Natural killer cell (primary cell): ENCODE measurements around the gene GAS6. TPM values are rescaled to one million over a fixed set of nuclear protein-coding genes. Genes with fewer than 3 reads are reported as not detected.

ENCODE experiments used
- ATAC-seq, 3 donors: fragments of 150-1000 bp in 2 of 3; fragments of 200-7000 bp in 1 of 3; cut with Tn5 transposase; 1 replicate in 1 of 3; 2 replicates in 2 of 3; pipeline ENCODE4 v1.10.0; 2021; ENCODE audit warnings: mild to moderate bottlenecking in 2 of 3, moderate library complexity in 2 of 3
- DNase-seq, 2 donors: peaks; one replicate each; pipeline versions ENCODE4 v3.0.0 to v3.0.0-alpha.2; 2013 to 2021; ENCODE audit warnings: mixed read lengths in 1 of 2
- H3K27ac ChIP-seq: one replicate; pipeline ENCODE4 v1.5.1; 2013; ENCODE audit warnings: mild to moderate bottlenecking, low read length
- H3K27me3 ChIP-seq: one replicate; pipeline ENCODE4 v1.6.1; 2013; ENCODE audit warnings: low read length; ENCODE audit not compliant: control insufficient read depth, insufficient read depth
- H3K36me3 ChIP-seq: one replicate; pipeline ENCODE4 v1.6.1; 2013; ENCODE audit warnings: low read length; ENCODE audit not compliant: control insufficient read depth, insufficient read depth
- H3K4me1 ChIP-seq: one replicate; pipeline ENCODE4 v1.6.1; 2013; ENCODE audit warnings: low read length; ENCODE audit not compliant: control insufficient read depth, insufficient read depth
- H3K4me3 ChIP-seq: one replicate; pipeline ENCODE4 v1.5.1; 2013; ENCODE audit warnings: low read length
- H3K9me3 ChIP-seq: one replicate; pipeline ENCODE4 v1.6.1; 2013; ENCODE audit warnings: low read length; ENCODE audit not compliant: control insufficient read depth, insufficient read depth
- H3K27ac Mint-ChIP-seq, 2 donors: one replicate each; pipeline ENCODE4 v1.8.0; 2022; ENCODE audit warnings: mild to moderate bottlenecking in 2 of 2, mixed read lengths in 2 of 2, moderate library complexity in 1 of 2
- H3K27me3 Mint-ChIP-seq, 2 donors: one replicate each; pipeline ENCODE4 v1.8.0; 2022; ENCODE audit warnings: low read depth in 2 of 2, mixed read lengths in 2 of 2
- H3K36me3 Mint-ChIP-seq: one replicate; pipeline ENCODE4 v1.8.0; 2022; ENCODE audit warnings: mixed read lengths
- H3K4me1 Mint-ChIP-seq, 2 donors: one replicate each; pipeline ENCODE4 v1.8.0; 2022; ENCODE audit warnings: mixed read lengths in 2 of 2
- H3K4me3 Mint-ChIP-seq: one replicate; pipeline ENCODE4 v1.8.0; 2022; ENCODE audit warnings: mild to moderate bottlenecking, moderate library complexity, mixed read lengths
- H3K9me3 Mint-ChIP-seq, 2 donors: one replicate each; pipeline ENCODE4 v1.8.0; 2022; ENCODE audit warnings: mixed read lengths in 2 of 2
- CTCF ChIP-seq: fragments of 200-600 bp; IDR thresholded peaks from one replicate; pipeline ENCODE4 v1.8.0; 2022; ENCODE audit warnings: antibody characterized with exemption
- WGBS: methylation state at CpG from one replicate; pipeline ENCODE4 v1.1.7; 2013; ENCODE audit warnings: missing lambda C conversion rate; ENCODE audit not compliant: insufficient coverage; 5-methylcytosine and 5-hydroxymethylcytosine counted together
- intact Hi-C: fragments of 100-400 bp; cut with micrococcal nuclease; formaldehyde crosslinking; loops from one replicate; pipeline ENCODE4 v1.14.2; 2022
- total RNA-seq, 4 donors: library from RNA; stranded (reverse); fragments of 120-200 nt in 1 of 4; gene quantifications; one replicate each; pipeline versions ENCODE4 v1.2.3 to v1.2.4, GENCODE V29; 2013 to 2022

Gene GAS6
- total RNA-seq, 3 donors from 2014 or later (not counting 1 experiment from before 2014, with no cell fraction given): 0.40 to 1.4 (median 0.41) TPM

- no peak for ATAC-seq
- no peak for TF ChIP-seq CTCF
- peaks cover 12 to 20% of the 10 kb centered on the region in 2 donors for H3K4me1 Mint-ChIP-seq
- peaks cover 0 to 9% of the 10 kb centered on the region in 2 donors for H3K27me3 Mint-ChIP-seq
- Histone ChIP-seq H3K27ac (no peak overlapping the region), H3K4me1 (peaks cover 20% of the 10 kb centered on the region), H3K36me3 (no peaks in the 10 kb centered on the region), H3K9me3 (no peaks in the 10 kb centered on the region), H3K4me3 (no peak overlapping the region), H3K27me3 (peaks cover 4% of the 10 kb centered on the region)
- no peak overlapping the region for H3K4me3 Mint-ChIP-seq
- 95% methylated on average over 26 of the region's 26 CpGs for WGBS
- intact Hi-C loops: no loop called here
- no peak overlapping the region for H3K27ac Mint-ChIP-seq
- no peaks in the 10 kb centered on the region for H3K9me3 Mint-ChIP-seq
- H3K36me3 Mint-ChIP-seq: no peaks in the 10 kb centered on the region
- no peak for DNase-seq
These were observed 45.1 kb downstream of the GAS6 start for GRCh38 chr13:113818700-113819295.

- no peaks in the 10 kb centered on the region for H3K36me3 Mint-ChIP-seq
- DNase-seq (no peak), ATAC-seq (no peak)
- Histone ChIP-seq H3K27me3 (peaks cover 4% of the 10 kb centered on the region), H3K9me3 (no peaks in the 10 kb centered on the region), H3K4me1 (peaks cover 20% of the 10 kb centered on the region), H3K36me3 (no peaks in the 10 kb centered on the region), H3K4me3 (no peak overlapping the region), H3K27ac (no peak overlapping the region)
- 96% methylated on average over 60 of the region's 60 CpGs for WGBS
- peaks cover 0 to 9% of the 10 kb centered on the region in 2 donors for H3K27me3 Mint-ChIP-seq
- H3K4me1 Mint-ChIP-seq: peaks cover 12 to 20% of the 10 kb centered on the region in 2 donors
- TF ChIP-seq CTCF: no peak
- H3K4me3 Mint-ChIP-seq: no peak overlapping the region
- intact Hi-C loops: loop anchor here (1.0 kb wide), 1 partner anchor 408 kb away; no protein-coding TSS in a partner anchor
- no peaks in the 10 kb centered on the region for H3K9me3 Mint-ChIP-seq
- H3K27ac Mint-ChIP-seq: peak overlapping the region in 1 of 2 donors; percentile 31
These were observed 45.8 kb downstream of the GAS6 start for GRCh38 chr13:113817860-113818691.

- WGBS: 59% methylated on average over 18 of the region's 24 CpGs
- H3K27me3 Mint-ChIP-seq: peaks cover 0 to 9% of the 10 kb centered on the region in 2 donors
- Histone ChIP-seq H3K4me1 (peaks cover 20% of the 10 kb centered on the region), H3K27ac (no peak overlapping the region), H3K36me3 (no peaks in the 10 kb centered on the region), H3K27me3 (peaks cover 4% of the 10 kb centered on the region), H3K9me3 (no peaks in the 10 kb centered on the region), H3K4me3 (no peak overlapping the region)
- DNase-seq: peak; percentile 68 to 94
- H3K36me3 Mint-ChIP-seq: no peaks in the 10 kb centered on the region
- peaks cover 12 to 20% of the 10 kb centered on the region in 2 donors for H3K4me1 Mint-ChIP-seq
- no peaks in the 10 kb centered on the region for H3K9me3 Mint-ChIP-seq
- intact Hi-C loops: loop anchor here (1.0 kb wide), 1 partner anchor 409 kb away; no protein-coding TSS in a partner anchor
- peak; percentile 83 to 94 (median 89) for ATAC-seq
- peak overlapping the region; percentile 13 for H3K4me3 Mint-ChIP-seq
- H3K27ac Mint-ChIP-seq: peak overlapping the region in 1 of 2 donors; percentile 31
- peak; percentile 66 for TF ChIP-seq CTCF
These were observed 46.7 kb downstream of the GAS6 start for GRCh38 chr13:113816946-113817859.
